ENCODE results near the gene SPTBN4.

SPTBN4 gene

GRCh38 chr19:40597329-40597838 lies 130.6 kb downstream of the SPTBN4 start:
- H3K9me3 ChIP-seq (ENCODE audit: control insufficient read depth, insufficient read depth, low read depth, low read length) = no peaks in the 10 kb centered on the region
- H3K4me3 ChIP-seq (ENCODE audit: low read depth, low read length) = no peak overlapping the region
- no peak overlapping the region for H3K27ac ChIP-seq (ENCODE audit: extremely low read depth, low read depth, low read length)
- POLR2A ChIA-PET = interaction anchor here (1.9 to 2.3 kb wide), 2 partner anchors 26 to 27 kb away, joined by 10 to 15 read pairs; no protein-coding TSS in a partner anchor
- H3K4me1 ChIP-seq (ENCODE audit: control insufficient read depth, insufficient read depth, low read length) = peaks cover 48% of the 10 kb centered on the region
- CTCF ChIA-PET = interaction anchor here (0.7 to 20.7 kb wide), 12 partner anchors 10 to 180 kb away, joined by 3 to 470 read pairs (median 39); partner anchors contain the start of gene BLVRB
- no peaks in the 10 kb centered on the region for H3K36me3 ChIP-seq (ENCODE audit: control insufficient read depth in 2 of 2, insufficient read depth in 1 of 2, low read length in 2 of 2)
- peak; percentile 22; the same call in 1 of the 2 replicates for TF ChIP-seq ZBTB7A (tag by site-specific recombination; IDR thresholded peaks at IDR 0.05; ENCODE audit: low read depth)
- TF ChIP-seq ZNF426 (tag by site-specific recombination; IDR thresholded peaks at IDR 0.05) = no peak
- no peak for TF ChIP-seq ZNF596 (tag by site-specific recombination; IDR thresholded peaks at IDR 0.05)
- TF ChIP-seq REPIN1 (tag by site-specific recombination; IDR thresholded peaks at IDR 0.05; ENCODE audit: low read depth) = no peak
- TF ChIP-seq ZNF341 (tag by site-specific recombination; IDR thresholded peaks at IDR 0.05; ENCODE audit: low read depth) = 0 out of 2 replicates have a peak, but pooled peaks have one; percentile 19
- peak; percentile 50; the same call in 1 of the 2 replicates for TF ChIP-seq HIC1 (tag by site-specific recombination; IDR thresholded peaks at IDR 0.05)
- no peak for TF ChIP-seq TRIM28 (IDR thresholded peaks at IDR 0.05; ENCODE audit: borderline replicate concordance, low read length)
- TF ChIP-seq, protein P1, sequence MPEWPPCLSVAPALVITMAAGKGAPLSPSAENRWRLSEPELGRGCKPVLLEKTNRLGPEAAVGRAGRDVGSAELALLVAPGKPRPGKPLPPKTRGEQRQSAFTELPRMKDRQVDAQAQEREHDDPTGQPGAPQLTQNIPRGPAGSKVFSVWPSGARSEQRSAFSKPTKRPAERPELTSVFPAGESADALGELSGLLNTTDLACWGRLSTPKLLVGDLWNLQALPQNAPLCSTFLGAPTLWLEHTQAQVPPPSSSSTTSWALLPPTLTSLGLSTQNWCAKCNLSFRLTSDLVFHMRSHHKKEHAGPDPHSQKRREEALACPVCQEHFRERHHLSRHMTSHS (tag by site-specific recombination; IDR thresholded peaks at IDR 0.05) = no peak
- TF ChIP-seq ZNF335 (tag by site-specific recombination; conservative IDR thresholded peaks at IDR 0.05) = peak; percentile 27; the same call in 1 of the 2 replicates
- peak; percentile 43; the same call in 1 of the 2 replicates for TF ChIP-seq ZNF501 (tag by site-specific recombination; IDR thresholded peaks at IDR 0.05)
- TF ChIP-seq ZBTB21 (tag by site-specific recombination; IDR thresholded peaks at IDR 0.05) = no peak
- TF ChIP-seq KLF10 (tag by site-specific recombination; IDR thresholded peaks at IDR 0.05) = 0 out of 2 replicates have a peak, but pooled peaks have one; percentile 10
- TF ChIP-seq ZNF623 (tag by site-specific recombination; IDR thresholded peaks at IDR 0.05) = no peak
- TF ChIP-seq ZNF140 (tag by site-specific recombination; IDR thresholded peaks at IDR 0.05) = no peak
- TF ChIP-seq, protein P2, sequence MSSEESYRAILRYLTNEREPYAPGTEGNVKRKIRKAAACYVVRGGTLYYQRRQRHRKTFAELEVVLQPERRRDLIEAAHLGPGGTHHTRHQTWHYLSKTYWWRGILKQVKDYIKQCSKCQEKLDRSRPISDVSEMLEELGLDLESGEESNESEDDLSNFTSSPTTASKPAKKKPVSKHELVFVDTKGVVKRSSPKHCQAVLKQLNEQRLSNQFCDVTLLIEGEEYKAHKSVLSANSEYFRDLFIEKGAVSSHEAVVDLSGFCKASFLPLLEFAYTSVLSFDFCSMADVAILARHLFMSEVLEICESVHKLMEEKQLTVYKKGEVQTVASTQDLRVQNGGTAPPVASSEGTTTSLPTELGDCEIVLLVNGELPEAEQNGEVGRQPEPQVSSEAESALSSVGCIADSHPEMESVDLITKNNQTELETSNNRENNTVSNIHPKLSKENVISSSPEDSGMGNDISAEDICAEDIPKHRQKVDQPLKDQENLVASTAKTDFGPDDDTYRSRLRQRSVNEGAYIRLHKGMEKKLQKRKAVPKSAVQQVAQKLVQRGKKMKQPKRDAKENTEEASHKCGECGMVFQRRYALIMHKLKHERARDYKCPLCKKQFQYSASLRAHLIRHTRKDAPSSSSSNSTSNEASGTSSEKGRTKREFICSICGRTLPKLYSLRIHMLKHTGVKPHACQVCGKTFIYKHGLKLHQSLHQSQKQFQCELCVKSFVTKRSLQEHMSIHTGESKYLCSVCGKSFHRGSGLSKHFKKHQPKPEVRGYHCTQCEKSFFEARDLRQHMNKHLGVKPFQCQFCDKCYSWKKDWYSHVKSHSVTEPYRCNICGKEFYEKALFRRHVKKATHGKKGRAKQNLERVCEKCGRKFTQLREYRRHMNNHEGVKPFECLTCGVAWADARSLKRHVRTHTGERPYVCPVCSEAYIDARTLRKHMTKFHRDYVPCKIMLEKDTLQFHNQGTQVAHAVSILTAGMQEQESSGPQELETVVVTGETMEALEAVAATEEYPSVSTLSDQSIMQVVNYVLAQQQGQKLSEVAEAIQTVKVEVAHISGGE (tag by site-specific recombination; conservative IDR thresholded peaks at IDR 0.05; ENCODE audit: low read depth) = no peak
- no peak for TF ChIP-seq ZNF302 (tag by site-specific recombination; IDR thresholded peaks at IDR 0.05; ENCODE audit: low read depth)
- no peak for TF ChIP-seq ZNF274 (IDR thresholded peaks at IDR 0.05; ENCODE audit: low read length)
- TF ChIP-seq ZNF274 (tag by site-specific recombination; IDR thresholded peaks at IDR 0.05; ENCODE audit: borderline replicate concordance) = no peak
- no peak for TF ChIP-seq ZNF555 (tag by site-specific recombination; conservative IDR thresholded peaks at IDR 0.05)
- no peak for TF ChIP-seq ZNF560 (tag by site-specific recombination; IDR thresholded peaks at IDR 0.05; ENCODE audit: borderline replicate concordance)
- TF ChIP-seq, protein P3, sequence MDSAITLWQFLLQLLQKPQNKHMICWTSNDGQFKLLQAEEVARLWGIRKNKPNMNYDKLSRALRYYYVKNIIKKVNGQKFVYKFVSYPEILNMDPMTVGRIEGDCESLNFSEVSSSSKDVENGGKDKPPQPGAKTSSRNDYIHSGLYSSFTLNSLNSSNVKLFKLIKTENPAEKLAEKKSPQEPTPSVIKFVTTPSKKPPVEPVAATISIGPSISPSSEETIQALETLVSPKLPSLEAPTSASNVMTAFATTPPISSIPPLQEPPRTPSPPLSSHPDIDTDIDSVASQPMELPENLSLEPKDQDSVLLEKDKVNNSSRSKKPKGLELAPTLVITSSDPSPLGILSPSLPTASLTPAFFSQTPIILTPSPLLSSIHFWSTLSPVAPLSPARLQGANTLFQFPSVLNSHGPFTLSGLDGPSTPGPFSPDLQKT (IDR thresholded peaks at IDR 0.05; ENCODE audit: borderline replicate concordance, low read depth, low read length) = no peak
- no peak for TF ChIP-seq SCRT2 (tag by site-specific recombination; IDR thresholded peaks at IDR 0.05)
- TF ChIP-seq SP3 (tag by site-specific recombination; IDR thresholded peaks at IDR 0.05) = no peak
- peak; percentile 80 for TF ChIP-seq ZBTB10 (tag by site-specific recombination; IDR thresholded peaks at IDR 0.05)
- TF ChIP-seq MZF1 (tag by site-specific recombination; IDR thresholded peaks at IDR 0.05; ENCODE audit: borderline replicate concordance) = no peak
- TF ChIP-seq MEIS1 (CRISPR knock-in tag; IDR thresholded peaks at IDR 0.05; ENCODE audit: borderline replicate concordance) = no peak

All from HEK293 (cell line).